ENCODE results near the gene CLCN1.

Gene CLCN1

GRCh38 chr7:143334244-143334643, 18.3 kb downstream of the CLCN1 start:
- TF ChIP-seq ZNF274 (IDR thresholded peaks at IDR 0.05; ENCODE audit: low read depth, low read length), result no peak

GRCh38 chr7:143337216-143337615, 21.3 kb downstream of the CLCN1 start:
- TF ChIP-seq ZNF274 (IDR thresholded peaks at IDR 0.05; ENCODE audit: low read depth, low read length), result no peak
- no peak overlapping the region for H3K4me3 ChIP-seq (ENCODE audit: low read length)

More at GRCh38 chr7:143334244-143334643, 18.3 kb downstream of the CLCN1 start:
- H3K4me3 ChIP-seq (ENCODE audit: low read length), result no peak overlapping the region

GRCh38 chr7:143341842-143342241, 25.9 kb downstream of the CLCN1 start:
- TF ChIP-seq ZNF274 (IDR thresholded peaks at IDR 0.05; ENCODE audit: low read depth, low read length), result no peak
- H3K4me3 ChIP-seq (ENCODE audit: low read length), result no peak overlapping the region

GRCh38 chr7:143343596-143343995, 27.7 kb downstream of the CLCN1 start:
- TF ChIP-seq ZNF274 (IDR thresholded peaks at IDR 0.05; ENCODE audit: low read depth, low read length), result no peak
- no peak overlapping the region for H3K4me3 ChIP-seq (ENCODE audit: low read length)

- H3K4me3 ChIP-seq (ENCODE audit: low read length), result no peak overlapping the region
- TF ChIP-seq ZNF274 (IDR thresholded peaks at IDR 0.05; ENCODE audit: low read depth, low read length), result no peak
Observed at GRCh38 chr7:143345428-143345900, 29.6 kb downstream of the CLCN1 start.

- no peak overlapping the region for H3K4me3 ChIP-seq (ENCODE audit: low read length)
- no peak for TF ChIP-seq ZNF274 (IDR thresholded peaks at IDR 0.05; ENCODE audit: low read depth, low read length)
Observed at GRCh38 chr7:143346018-143346417, 30.1 kb downstream of the CLCN1 start.

GRCh38 chr7:143347950-143348349, 32.0 kb downstream of the CLCN1 start:
- no peak for TF ChIP-seq ZNF274 (IDR thresholded peaks at IDR 0.05; ENCODE audit: low read depth, low read length)

GRCh38 chr7:143351060-143351459, 35.1 kb downstream of the CLCN1 start:
- no peak for TF ChIP-seq ZNF274 (IDR thresholded peaks at IDR 0.05; ENCODE audit: low read depth, low read length)
- no peak overlapping the region for H3K4me3 ChIP-seq (ENCODE audit: low read length)

More at GRCh38 chr7:143347950-143348349, 32.0 kb downstream of the CLCN1 start:
- no peak overlapping the region for H3K4me3 ChIP-seq (ENCODE audit: low read length)

GRCh38 chr7:143351574-143351973, 35.7 kb downstream of the CLCN1 start:
- no peak for TF ChIP-seq ZNF274 (IDR thresholded peaks at IDR 0.05; ENCODE audit: low read depth, low read length)
- H3K4me3 ChIP-seq (ENCODE audit: low read length), result no peak overlapping the region

- H3K4me3 ChIP-seq (ENCODE audit: low read length), result no peak overlapping the region
- TF ChIP-seq ZNF274 (IDR thresholded peaks at IDR 0.05; ENCODE audit: low read depth, low read length), result no peak
Observed at GRCh38 chr7:143352531-143353002, 36.7 kb downstream of the CLCN1 start.

- TF ChIP-seq ZNF274 (IDR thresholded peaks at IDR 0.05; ENCODE audit: low read depth, low read length), result no peak
- no peak overlapping the region for H3K4me3 ChIP-seq (ENCODE audit: low read length)
Observed at GRCh38 chr7:143354376-143354775, 38.5 kb downstream of the CLCN1 start.

GRCh38 chr7:143354965-143355364, 39.1 kb downstream of the CLCN1 start:
- TF ChIP-seq ZNF274 (IDR thresholded peaks at IDR 0.05; ENCODE audit: low read depth, low read length), result no peak
- no peak overlapping the region for H3K4me3 ChIP-seq (ENCODE audit: low read length)

- no peak for TF ChIP-seq ZNF274 (IDR thresholded peaks at IDR 0.05; ENCODE audit: low read depth, low read length)
- H3K4me3 ChIP-seq (ENCODE audit: low read length), result no peak overlapping the region
Observed at GRCh38 chr7:143355450-143356385, 39.8 kb downstream of the CLCN1 start.

GRCh38 chr7:143356414-143357050, 40.6 kb downstream of the CLCN1 start:
- no peak for TF ChIP-seq ZNF274 (IDR thresholded peaks at IDR 0.05; ENCODE audit: low read depth, low read length)
- H3K4me3 ChIP-seq (ENCODE audit: low read length), result no peak overlapping the region

- no peak overlapping the region for H3K4me3 ChIP-seq (ENCODE audit: low read length)
- no peak for TF ChIP-seq ZNF274 (IDR thresholded peaks at IDR 0.05; ENCODE audit: low read depth, low read length)
Observed at GRCh38 chr7:143358626-143359025, 42.7 kb downstream of the CLCN1 start.
